Activated T-helper 9 cell treated with anti-CD3 and anti-CD28 coated beads, Interleukin-2, amount 50 U/mL, for 16 hours (primary cell): ENCODE measurements around the gene ANXA2.
"Not testable (repeated sequence)": the region's sequence is repeated elsewhere in the genome, so short reads cannot be mapped to it uniquely, and the experiment has no call there.

Experiments
- DNase-seq: peaks from one replicate; pipeline ENCODE4 v3.0.0-alpha.2; 2020; ENCODE audit warnings: low read depth

The ANXA2 gene

DNA sequence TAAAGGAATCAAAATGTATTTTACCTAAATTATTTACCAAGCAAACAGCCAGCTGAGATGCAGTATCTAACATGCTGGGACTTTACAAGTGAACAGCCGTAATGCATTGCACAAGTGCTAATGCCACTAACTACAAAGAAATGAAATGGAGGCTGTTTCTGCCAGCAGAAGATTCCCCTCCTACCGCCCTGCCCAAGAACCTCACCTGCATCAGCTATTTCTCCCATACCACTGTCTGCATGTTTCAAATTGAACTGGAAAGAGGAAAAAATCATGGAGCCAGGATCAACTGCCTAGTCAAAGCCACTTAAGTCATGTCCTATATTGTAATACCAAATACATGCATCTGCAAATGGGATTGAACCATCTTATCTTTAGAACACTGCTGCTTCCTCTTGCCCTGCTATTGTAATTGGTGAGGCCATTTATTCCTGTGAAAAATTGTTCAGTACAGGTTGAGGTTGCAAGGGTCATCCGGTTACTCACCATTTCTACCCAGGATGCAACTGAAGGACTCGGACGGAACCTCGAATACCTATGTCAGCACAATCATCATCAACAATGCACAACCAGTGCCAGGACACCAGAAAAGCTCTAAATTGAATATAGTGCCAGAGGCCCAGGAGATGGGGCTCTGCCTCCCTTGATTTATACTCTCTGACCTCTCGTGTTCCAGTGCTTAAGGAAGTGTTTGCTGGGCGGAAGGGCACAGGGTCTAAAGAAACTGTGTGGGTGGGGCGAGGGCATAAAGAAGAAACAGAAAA is 27.5 kb downstream of the ANXA2 start:
- no peak for DNase-seq

DNA sequence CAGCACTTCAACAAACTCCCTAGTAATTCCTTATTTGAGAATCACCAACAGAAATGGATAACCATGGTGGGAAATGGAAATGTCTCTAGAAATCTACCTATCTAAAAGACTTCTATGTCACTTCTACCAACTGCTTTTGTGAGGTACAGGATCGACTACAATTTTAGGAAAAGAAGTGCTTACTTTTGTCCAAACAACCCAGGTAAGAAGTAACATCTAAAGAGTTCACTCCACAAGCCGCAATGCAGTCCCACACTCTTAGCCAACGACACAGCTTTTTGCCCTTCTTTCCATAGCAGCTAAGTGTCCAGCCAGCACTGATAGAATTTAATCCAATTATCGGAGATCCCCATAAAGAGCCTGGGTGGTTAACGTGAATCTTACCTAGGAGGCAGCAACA is 28.1 kb downstream of the ANXA2 start:
- DNase-seq = no peak

DNA sequence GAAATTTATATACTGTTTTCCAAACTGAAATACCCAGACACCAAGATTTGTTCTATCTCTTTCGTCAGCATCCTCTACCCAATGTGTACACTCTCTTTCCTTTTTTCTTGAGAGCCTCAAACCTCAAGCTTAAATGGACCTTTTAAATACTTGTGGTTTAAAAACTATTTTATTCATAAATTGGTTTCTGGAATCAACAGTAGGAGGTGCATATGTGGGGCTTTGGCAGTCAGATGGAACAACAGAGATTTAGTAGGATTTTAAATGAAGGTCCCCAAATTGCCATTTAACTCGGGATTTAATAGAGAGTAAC is 33.2 kb downstream of the ANXA2 start:
- DNase-seq = no peak

DNA sequence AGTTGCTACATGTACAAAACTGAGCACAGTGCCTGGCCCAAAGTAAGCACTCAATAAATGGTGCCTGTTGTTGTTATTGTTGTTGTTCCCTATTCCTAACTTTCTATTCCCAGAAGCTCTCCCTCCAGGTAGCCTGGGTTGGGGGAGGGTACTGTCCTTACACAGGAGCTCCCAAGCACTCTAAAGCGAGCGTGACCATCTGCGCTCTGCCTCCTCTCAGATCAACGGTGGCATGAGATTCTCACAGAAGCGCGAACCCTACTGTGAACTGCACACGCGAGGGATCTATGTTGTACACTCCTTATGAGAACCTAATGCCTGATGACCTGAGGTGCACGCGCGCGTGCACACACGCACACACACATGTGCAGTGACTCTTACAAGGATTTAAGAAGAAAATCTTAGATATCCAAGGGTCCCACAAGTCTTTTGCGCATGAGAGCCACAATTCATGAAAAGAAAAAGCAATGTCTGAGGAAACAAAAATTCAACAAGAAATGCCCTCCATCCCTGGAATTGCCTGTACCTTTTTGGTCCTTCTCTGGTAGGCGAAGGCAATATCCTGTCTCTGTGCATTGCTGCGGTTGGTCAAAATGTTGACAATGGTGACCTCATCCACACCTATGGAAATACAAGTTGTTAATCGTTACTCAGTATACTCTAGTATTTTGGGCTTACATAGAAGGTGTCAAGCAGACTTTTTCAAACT is 33.7 kb downstream of the ANXA2 start:
- DNase-seq = no peak

DNA sequence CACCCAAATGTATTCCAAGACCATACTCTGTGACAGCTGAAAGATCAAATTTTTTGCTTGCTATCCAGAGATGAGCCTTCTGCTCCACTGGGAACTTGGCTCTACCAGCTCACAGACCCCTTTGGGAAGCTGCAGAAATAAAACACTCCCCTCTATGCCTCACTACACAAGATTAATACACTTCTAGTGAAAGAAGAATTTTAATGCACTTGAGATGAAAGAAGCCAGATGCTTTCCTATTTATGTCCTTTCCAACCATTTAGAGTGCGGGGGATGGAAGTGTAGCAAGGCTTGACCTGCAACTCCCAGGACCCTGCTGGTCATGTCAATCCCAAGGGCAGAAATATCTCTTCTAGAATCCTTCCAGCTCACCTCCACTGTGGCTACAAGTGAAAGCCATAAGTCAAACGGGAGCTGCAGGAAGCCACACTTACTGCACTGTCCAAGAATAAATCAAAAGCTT is 34.7 kb downstream of the ANXA2 start:
- DNase-seq = no peak

DNA sequence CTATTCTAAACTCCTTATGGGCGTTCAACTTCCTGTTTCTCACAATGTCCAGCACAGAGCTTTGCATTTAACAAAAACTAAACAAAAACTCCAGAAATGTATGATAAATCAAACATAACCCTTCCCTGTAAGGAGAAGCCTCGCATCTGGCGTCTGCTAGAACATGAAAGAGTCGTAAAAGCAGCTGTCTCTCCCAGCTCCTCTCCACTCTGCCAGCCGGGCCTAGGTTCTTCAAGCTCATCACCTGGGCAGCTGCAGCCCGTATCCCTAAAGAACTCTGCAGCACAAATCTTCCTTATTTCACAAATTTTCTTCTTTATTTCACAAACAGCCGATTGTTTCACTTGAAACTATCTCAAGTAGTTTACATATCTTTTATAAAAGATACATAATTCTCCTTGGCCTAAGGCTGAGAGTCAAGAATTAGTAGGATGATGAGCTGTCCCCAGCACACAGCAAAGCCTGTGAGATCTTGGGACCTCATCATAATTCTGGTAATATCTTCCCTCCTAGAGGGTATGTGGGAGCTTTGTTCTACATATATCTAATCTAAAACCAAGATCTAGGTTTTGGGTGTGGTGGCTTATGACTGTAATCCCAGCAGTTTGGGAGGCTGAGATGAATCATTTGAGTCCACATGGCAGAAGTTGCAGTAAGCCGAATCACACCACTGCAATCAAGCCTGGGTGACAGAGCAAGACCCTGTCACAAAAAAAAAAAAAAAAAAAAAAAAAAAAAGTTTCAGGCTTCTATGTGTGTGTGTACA is 35.3 kb downstream of the ANXA2 start:
- DNase-seq = no peak

DNA sequence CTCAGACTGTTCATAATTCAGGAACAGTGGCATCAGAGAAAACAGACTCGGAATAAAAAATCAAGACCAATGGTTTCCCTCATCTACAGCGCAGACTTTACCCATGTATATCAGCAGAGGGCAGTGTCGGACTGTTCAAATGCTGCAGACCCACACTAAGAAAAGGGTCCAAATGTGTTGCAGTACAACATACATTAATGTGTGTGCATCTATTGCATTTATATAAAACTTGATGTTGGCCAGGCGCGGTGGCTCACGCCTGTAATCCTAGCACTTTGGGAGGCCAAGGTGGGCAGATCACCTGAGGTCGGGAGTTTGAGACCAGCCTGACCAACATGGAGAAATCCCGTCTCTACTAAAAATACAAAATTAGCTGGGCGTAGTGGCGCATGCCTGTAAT is 38.0 kb downstream of the ANXA2 start:
- not testable (repeated sequence) for DNase-seq

DNA sequence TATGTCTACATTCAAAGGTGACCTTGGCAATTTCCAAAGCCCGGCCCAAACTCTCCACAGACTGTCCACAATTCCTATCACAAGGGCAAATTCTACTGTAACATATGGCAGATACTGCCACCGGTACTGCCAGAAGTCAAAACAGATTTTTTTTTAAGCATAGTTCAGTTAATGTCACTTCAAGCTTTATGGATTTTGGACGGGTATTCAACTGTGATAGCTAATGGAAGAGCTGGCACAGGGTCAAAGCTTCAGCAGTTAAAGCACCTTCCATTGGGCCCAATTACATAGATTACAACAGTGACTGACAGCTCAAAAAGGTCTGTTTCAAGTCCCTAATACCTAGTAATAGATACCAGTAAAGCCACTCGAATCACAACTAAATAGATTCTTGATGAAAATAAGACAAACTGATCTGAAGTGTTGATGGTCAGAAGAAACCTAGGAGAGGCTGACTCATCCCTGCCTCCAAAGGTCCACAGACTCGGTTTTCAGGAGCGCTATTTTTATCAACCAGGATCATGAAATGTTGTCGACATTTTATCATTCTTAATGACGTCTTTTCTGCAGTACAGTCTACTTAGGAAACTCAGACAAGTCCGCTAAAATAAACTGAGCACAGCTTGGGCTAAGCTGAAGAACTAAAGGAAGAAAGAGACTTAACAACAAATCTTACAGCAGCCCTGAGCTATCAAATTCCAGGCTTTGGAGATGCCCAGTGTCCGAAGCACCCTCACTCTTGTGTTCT is 38.7 kb downstream of the ANXA2 start:
- DNase-seq = no peak

DNA sequence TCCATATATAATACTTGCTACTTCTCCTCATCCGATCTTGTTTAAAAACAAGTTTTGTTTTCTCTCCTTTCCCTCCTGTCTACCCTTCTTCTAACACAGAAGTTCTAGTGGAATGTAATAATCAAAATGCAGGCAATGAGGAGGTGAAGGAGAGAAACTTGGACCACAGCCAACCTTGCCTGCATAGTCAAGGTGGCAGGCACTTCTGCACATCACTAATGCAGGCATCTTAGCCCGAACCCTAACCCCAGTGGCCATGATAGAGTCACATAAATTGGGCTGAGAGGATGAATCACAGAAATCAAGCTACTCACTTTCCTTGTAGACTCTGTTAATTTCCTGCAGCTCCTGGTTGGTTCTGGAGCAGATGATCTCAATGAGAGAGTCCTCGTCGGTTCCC is 41.0 kb downstream of the ANXA2 start:
- no peak for DNase-seq

DNA sequence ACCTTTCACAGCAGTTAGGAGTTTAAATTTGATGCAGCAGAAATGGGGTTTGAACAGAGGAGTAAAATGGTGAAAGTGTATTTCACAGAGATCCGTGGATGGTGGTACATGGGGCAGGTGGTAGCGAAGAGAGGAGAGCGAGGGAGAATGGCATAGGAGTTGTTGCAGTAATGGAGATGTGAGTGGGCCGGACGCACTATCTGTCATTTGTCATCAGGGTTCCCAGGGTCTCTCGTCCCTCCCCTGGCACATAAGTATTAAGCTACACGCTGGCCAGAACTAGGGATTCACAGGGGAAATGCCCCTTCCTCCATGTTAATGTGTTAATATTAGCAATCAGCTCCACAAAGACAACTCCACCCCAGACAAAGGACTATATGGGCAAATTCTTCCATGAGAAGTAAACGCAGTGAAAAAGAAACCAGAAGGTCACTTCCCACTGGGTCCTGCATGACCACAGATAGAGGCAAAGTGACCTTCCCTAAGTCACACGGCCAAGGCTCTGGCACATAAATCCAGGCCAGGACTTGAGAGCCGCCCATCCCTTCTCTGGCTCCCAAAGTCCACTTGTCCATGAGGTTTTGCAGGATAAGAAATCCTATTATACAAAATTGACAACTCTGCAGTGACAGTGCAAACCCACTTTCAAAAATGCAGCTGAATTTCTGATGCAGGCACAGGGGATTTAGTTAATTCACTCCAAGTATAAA is 42.5 kb downstream of the ANXA2 start:
- DNase-seq = no peak

DNA sequence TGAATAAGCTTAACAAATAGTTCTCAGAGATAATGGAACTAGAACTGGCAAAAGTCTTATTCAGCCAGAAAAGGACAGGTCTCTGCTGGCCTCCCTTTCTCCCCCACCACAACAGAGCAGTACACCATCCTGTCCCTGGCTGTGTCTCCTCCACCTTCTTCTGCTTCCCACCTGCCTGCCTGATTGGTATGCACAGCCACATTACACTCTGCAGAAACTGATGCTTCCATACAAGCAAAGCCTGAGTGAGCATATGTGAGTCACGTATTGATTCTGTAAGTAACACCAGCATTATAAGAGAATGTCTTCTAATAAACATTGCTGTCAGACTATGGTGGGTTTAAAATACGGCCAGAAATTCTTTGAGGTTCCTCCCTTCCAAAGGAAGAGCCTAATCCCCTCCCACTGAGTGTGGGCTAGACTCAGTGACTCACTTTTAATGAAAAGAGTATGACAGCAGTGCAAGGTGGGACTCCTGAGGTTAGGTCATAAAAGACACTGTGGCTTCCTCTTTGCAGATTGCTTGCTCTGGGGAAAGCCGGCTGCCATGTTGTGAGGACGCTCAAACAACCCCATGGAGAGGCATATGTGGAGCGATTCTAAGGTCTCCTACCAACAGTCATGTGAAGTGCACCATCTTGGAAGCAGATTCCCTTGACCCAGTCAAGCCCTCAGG is 44.4 kb downstream of the ANXA2 start:
- no peak for DNase-seq

DNA sequence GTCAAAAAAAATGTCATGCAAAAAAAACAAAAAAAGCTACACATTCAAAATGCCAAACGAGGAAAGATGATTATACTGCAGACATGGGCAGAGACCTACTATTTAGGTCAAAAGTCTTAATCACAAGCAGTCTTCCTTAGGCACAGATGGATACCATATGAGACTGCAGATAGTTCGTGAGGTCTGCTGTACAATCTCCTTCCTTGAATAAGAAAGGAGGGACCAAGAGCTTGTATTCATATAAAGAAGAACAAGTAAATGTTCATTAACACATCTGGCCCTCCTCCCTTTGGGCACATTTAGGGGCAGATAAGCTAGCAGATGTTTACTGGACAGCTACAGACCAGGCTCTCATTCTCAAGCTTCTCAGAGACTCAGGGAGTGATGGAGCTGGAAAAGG is 45.3 kb downstream of the ANXA2 start:
- no peak for DNase-seq

DNA sequence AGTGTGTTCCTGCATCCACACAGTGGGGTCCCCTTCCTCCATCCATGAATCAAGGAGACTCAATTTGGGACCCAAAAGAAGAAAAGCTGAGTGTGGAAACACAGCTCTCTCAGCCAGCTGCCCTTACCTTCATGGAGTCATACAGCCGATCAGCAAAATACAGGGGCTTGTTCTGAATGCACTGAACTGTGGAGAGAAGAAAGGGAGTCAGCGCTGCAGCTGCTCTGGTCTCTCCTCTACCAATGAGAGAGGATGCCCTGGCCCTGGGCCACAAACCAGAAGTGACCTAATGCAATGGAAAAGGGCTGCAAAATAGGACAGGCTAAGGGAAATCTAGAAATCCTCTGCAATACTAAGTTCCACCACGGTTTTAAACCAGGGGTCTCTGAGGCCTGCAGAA is 46.7 kb downstream of the ANXA2 start:
- no peak for DNase-seq

DNA sequence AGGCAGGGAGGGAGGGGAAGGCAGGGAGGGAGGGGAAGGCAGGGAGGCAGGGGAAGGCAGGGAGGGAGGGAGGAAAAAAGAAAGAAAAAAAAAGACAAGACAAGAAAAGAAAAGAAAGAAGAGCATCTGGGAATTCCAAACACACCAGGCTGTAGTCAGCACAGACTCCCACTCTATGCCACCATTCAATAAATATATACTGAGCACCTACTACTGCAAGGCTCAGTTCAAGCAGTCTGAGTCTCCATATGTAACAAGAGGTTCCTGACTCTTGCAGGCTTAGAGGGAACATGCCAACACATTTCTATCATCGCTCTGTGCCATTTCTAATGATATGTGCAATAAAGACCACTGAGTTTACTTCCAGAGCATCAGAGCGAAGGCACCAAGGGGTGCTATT is 47.7 kb downstream of the ANXA2 start:
- DNase-seq = no peak

DNA sequence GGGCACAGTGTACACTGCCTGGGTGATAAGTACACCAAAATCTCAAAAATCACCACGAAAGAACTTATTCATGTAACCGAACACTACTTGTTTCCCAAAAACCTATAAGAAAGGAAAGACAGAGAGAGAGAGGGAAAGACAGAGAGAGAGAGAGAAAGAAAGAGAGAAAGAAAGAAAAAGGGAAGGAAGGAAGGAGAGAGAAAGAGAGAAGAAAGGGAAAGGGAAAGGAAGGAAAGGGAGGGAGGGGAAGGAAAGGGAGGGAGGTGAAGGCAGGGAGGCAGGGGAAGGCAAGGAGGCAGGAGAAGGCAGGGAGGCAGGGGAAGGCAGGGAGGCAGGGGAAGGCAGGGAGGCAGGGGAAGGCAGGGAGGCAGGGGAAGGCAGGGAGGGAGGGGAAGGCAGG is 48.2 kb downstream of the ANXA2 start:
- no peak for DNase-seq

DNA sequence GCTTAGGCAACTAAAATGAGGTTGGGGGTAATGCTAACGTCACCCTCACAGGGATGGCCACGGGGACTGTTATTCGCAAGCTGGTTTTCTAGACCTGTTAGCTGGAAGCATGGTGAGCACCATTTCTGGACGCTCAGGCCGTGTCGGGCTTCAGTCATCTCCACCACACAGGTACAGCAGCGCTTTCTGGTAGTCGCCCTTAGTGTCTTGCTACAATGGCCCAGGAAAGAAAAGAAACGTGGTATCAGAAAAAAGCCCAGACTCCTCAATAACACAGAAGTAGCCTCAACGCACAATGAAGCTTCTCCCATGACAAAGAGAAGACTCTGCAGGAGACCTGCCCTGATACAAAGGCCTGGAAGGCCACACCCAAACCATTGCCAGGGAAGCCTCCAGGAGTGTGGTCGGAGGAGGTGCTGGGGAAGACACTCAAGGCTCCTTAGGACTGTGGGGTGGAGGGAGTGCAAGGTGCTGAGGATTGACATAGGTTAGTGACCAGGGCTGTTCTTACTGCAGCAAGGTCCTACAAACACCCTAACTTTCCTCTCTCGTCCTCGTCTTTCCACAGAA is 50.2 kb downstream of the ANXA2 start:
- DNase-seq = no peak

DNA sequence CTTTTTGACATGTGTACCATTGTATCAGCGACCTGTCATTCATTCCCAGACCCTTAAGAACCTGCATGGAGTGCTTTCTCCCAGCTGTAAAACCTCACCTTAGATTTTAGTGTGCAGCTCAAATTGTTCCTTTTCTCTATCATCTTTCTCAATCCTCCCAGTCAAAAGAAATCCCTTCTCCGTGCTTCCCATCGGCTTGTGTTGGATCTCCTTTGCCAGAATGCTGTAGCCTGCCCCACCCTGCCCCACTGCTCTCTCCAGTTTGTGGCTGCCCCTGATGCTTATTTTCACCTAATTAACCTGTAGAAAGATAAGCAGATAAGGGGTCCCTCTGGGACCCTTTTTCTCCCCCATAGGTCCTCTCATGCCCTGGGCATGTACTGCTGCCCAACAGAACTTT is 51.1 kb downstream of the ANXA2 start:
- no peak for DNase-seq

DNA sequence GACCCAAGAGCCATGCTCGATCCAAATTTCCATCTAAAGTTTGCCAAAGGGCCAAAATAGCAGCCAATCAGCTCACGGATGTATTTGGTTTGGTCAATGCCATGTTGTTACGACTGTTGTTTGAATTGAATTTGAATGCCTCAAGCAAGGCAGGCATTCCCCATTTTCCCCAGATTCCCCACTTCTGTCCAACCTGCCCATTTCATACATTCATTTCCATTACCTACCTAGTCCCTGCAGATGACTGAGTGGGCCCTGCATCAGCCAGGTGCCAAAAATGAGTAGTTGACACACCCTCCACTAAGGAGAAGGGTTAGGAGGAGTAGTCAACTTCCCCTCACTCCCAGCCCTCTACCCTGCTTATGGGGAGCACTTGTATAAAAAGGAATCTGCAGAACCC is 51.7 kb downstream of the ANXA2 start:
- no peak for DNase-seq

DNA sequence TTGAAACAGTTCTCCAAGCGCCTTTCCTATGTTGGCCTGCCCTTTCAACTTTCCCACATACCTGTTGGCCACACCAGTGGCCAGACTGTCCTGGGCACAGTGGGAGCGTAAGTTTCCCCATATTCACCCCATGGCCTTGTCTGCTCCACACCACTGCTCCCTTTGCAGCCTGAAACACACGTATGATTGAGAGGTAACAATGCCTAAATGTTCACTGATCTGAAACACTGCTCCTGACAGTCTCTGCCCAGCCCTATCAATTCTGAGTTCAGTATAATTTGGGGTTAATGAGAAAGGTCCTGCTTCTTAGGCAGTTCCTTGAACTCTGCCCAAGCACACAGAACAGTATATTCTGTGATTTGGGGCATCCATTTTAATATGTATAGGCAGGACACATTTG is 52.2 kb downstream of the ANXA2 start:
- no peak for DNase-seq

DNA sequence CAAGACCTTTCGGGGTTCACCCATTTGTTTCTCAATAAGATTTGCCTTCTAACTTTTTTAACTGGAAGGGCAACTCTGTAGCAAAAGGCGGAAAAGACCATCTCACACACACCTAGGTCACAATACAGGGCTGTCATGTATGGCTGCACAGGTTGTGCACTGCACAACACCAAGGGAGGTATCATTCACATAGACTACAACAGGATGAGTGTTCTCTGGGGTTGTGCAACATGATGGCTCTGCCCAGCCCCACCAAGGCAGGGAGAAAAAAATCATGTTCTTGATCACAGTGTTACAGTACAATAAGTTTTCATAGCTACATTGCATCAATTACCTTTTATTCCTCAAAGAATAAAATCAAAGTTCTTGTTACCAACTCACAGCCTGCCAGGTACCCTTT is 52.8 kb downstream of the ANXA2 start:
- no peak for DNase-seq

DNA sequence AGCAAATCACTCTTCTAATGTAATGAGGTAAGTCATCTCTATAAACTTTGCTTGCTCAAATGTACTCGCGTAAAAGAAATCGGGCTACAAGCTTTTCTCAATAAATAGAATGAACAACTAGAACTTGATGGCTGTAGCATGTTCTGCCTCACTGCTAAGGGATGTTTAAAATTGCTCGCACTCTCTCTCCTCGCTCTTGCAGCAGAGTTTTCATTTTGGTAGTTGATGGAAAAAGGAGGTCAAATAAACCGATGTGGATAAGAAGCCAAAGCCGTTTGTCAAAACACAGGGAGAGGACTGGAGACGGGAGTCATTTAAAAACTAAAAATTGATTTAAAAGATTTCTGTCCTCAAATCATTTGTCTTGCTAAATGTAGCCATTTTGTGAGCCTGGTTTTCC is 53.3 kb downstream of the ANXA2 start:
- DNase-seq = no peak
